Activated CD8-positive, alpha-beta memory T cell treated with anti-CD3 and anti-CD28 coated beads for 24 hours (primary cell): ENCODE data around the gene ELMO1.

Experiments used
- DNase-seq: peaks from one replicate; pipeline ENCODE4 v3.0.0-alpha.2; 2020

ELMO1 gene

GRCh38 chr7:37112218-37112617, 336.4 kb downstream of the ELMO1 start:
- DNase-seq = no peak

- DNase-seq = no peak
Measured at GRCh38 chr7:37111459-37111858, 337.2 kb downstream of the ELMO1 start.

- no peak for DNase-seq
Measured at GRCh38 chr7:37110660-37111424, 337.8 kb downstream of the ELMO1 start.

GRCh38 chr7:37109843-37110242, 338.8 kb downstream of the ELMO1 start:
- DNase-seq = no peak

- DNase-seq = no peak
Measured at GRCh38 chr7:37109016-37109683, 339.5 kb downstream of the ELMO1 start.

- no peak for DNase-seq
Measured at GRCh38 chr7:37108615-37109014, 340.0 kb downstream of the ELMO1 start.

GRCh38 chr7:37107047-37107750, 341.5 kb downstream of the ELMO1 start:
- DNase-seq = no peak

- no peak for DNase-seq
Measured at GRCh38 chr7:37105762-37106161, 342.9 kb downstream of the ELMO1 start.

GRCh38 chr7:37104822-37105518, 343.7 kb downstream of the ELMO1 start:
- no peak for DNase-seq

- DNase-seq = no peak
Measured at GRCh38 chr7:37102518-37103137, 346.0 kb downstream of the ELMO1 start.

- DNase-seq = no peak
Measured at GRCh38 chr7:37100735-37101331, 347.8 kb downstream of the ELMO1 start.

- no peak for DNase-seq
Measured at GRCh38 chr7:37098762-37099161, 349.9 kb downstream of the ELMO1 start.

- DNase-seq = no peak
Measured at GRCh38 chr7:37097983-37098382, 350.7 kb downstream of the ELMO1 start.

GRCh38 chr7:37097276-37097675, 351.4 kb downstream of the ELMO1 start:
- DNase-seq = no peak

GRCh38 chr7:37096341-37096740, 352.3 kb downstream of the ELMO1 start:
- no peak for DNase-seq

GRCh38 chr7:37095122-37095521, 353.5 kb downstream of the ELMO1 start:
- no peak for DNase-seq

- DNase-seq = no peak
Measured at GRCh38 chr7:37093257-37093656, 355.4 kb downstream of the ELMO1 start.

- DNase-seq = no peak
Measured at GRCh38 chr7:37092548-37092947, 356.1 kb downstream of the ELMO1 start.

GRCh38 chr7:37089972-37090371, 358.7 kb downstream of the ELMO1 start:
- DNase-seq = no peak

- no peak for DNase-seq
Measured at GRCh38 chr7:37085600-37085999, 363.1 kb downstream of the ELMO1 start.

GRCh38 chr7:37084303-37084702, 364.4 kb downstream of the ELMO1 start:
- no peak for DNase-seq

- no peak for DNase-seq
Measured at GRCh38 chr7:37083311-37084096, 365.2 kb downstream of the ELMO1 start.
